Endothelial cell of umbilical vein (primary cell): Measurements from ENCODE around the gene RGS1. TPM values are rescaled to one million over a fixed set of nuclear protein-coding genes. Genes with fewer than 3 reads are reported as not detected.

ENCODE experiments used
- BruUV-seq: library from RNA; stranded (reverse); fragments of 400-500 nt; replicated peaks from 2 replicates; lab custom pipeline; 2021; lab: Mats Ljungman, UMichigan
- CTCF ChIA-PET: fragments of 300-600, 350-600 bp; sonication (Branson Sonifier 250); formaldehyde crosslinking; loops from one replicate; lab custom pipeline; 2021; ENCODE audit warnings: antibody characterized with exemption, inconsistent platforms; lab: Charles Lee
- POLR2A ChIA-PET: fragments of 300-600, 350-600 bp; sonication (Branson Sonifier 250); formaldehyde crosslinking; loops from one replicate; lab custom pipeline; 2021; ENCODE audit warnings: antibody characterized with exemption, inconsistent platforms; lab: Charles Lee
- DNase-seq: peaks from one replicate; pipeline ENCODE4 v3.0.0-alpha.2; 2011; ENCODE audit warnings: low read depth, low spot score
- FAIRE-seq: peaks from 2 replicates; lab custom pipeline; 2011; peaks lifted over from hg19 to GRCh38; lab: Jason Lieb, UNC
- H2AFZ ChIP-seq: 2 replicates; pipeline ENCODE4 v1.6.0; 2012; ENCODE audit warnings: low read depth, low read length, control low read depth, inconsistent platforms
- H3K27ac ChIP-seq: 2 replicates; pipeline ENCODE4 v1.5.1; 2011; ENCODE audit warnings: low read depth, mild to moderate bottlenecking, control low read depth, low read length, moderate library complexity; ENCODE audit not compliant: insufficient read depth
- H3K27me3 ChIP-seq, 2 experiments: 2 replicates each; pipeline versions ENCODE4 v1.6.0 to v1.6.1; 2011; ENCODE audit warnings: low read length in 2 of 2, mixed read lengths in 1 of 2; ENCODE audit not compliant: control insufficient read depth in 2 of 2, insufficient read depth in 2 of 2
- H3K36me3 ChIP-seq, 2 experiments: 2 replicates in 1 of 2; 3 replicates in 1 of 2; pipeline ENCODE4 v1.5.1; 2011; ENCODE audit warnings: low read length in 2 of 2, mild to moderate bottlenecking in 1 of 2, moderate library complexity in 1 of 2; ENCODE audit not compliant: control insufficient read depth in 2 of 2, insufficient read depth in 2 of 2; ENCODE audit errors: extremely low read depth in 1 of 2
- H3K4me1 ChIP-seq: 3 replicates; pipeline ENCODE4 v1.5.1; 2011; ENCODE audit warnings: mild to moderate bottlenecking, low read length; ENCODE audit not compliant: control insufficient read depth, insufficient read depth; ENCODE audit errors: extremely low read depth
- H3K4me2 ChIP-seq: 2 replicates; pipeline ENCODE4 v1.6.1; 2011; ENCODE audit warnings: low read length, control low read depth, mixed read lengths; ENCODE audit not compliant: insufficient read depth
- H3K4me3 ChIP-seq, 3 experiments: fragments of 200-600 bp in 1 of 3; sonication (generic), shearing (Covaris generic) in 1 of 3; replicated peaks in 1 of 3; 2 replicates each; pipeline ENCODE4 v1.5.1; 2011 to 2016; ENCODE audit warnings: control low read depth in 3 of 3, low read length in 3 of 3, mild to moderate bottlenecking in 2 of 3, inconsistent platforms in 1 of 3, low read depth in 1 of 3, moderate library complexity in 1 of 3; ENCODE audit not compliant: insufficient read depth in 1 of 3
- H3K79me2 ChIP-seq: 2 replicates; pipeline ENCODE4 v1.6.0; 2012; ENCODE audit warnings: low read length, inconsistent platforms; ENCODE audit not compliant: control insufficient read depth, insufficient read depth
- H3K9ac ChIP-seq: replicated peaks from 2 replicates; pipeline ENCODE3; 2011; ENCODE audit warnings: low read length, control low read depth; ENCODE audit not compliant: insufficient read depth; ENCODE audit errors: extremely low read depth
- H3K9me1 ChIP-seq: replicated peaks from 3 replicates; pipeline ENCODE4 v1.6.0; 2011; ENCODE audit warnings: mild to moderate bottlenecking, low read length; ENCODE audit not compliant: control insufficient read depth, insufficient read depth; ENCODE audit errors: extremely low read depth
- H3K9me3 ChIP-seq: replicated peaks from 2 replicates; pipeline ENCODE4 v1.5.1; 2012; ENCODE audit warnings: low read length, inconsistent platforms; ENCODE audit not compliant: control insufficient read depth, insufficient read depth
- H4K20me1 ChIP-seq: replicated peaks from 2 replicates; pipeline ENCODE3; 2011; ENCODE audit warnings: mild to moderate bottlenecking, low read length; ENCODE audit not compliant: control insufficient read depth, insufficient read depth; ENCODE audit errors: extremely low read depth
- FOS ChIP-seq: IDR thresholded peaks from 2 replicates; pipeline ENCODE4 v1.6.1; 2011; ENCODE audit warnings: mild to moderate bottlenecking, low read length, moderate library complexity, borderline replicate concordance; ENCODE audit not compliant: insufficient read depth
- GATA2 ChIP-seq: IDR thresholded peaks from 2 replicates; pipeline ENCODE4 v1.7.0; 2011; ENCODE audit warnings: low read depth, mild to moderate bottlenecking, moderate library complexity, mixed read lengths, low read length; ENCODE audit not compliant: insufficient read length, insufficient read depth
- JUN ChIP-seq: IDR thresholded peaks from 2 replicates; pipeline ENCODE4 v1.6.1; 2011; ENCODE audit warnings: borderline replicate concordance, low read depth; ENCODE audit not compliant: insufficient read length, insufficient read depth
- POLR2AphosphoS5 ChIP-seq: IDR thresholded peaks from 2 replicates; pipeline ENCODE4 v1.6.1; 2012; ENCODE audit warnings: low read depth, mild to moderate bottlenecking, control low read depth, low read length, moderate library complexity; ENCODE audit not compliant: insufficient read depth
- dilution Hi-C: fragments of 300-500 bp; cut with MboI; formaldehyde crosslinking; loops from one replicate; pipeline ENCODE4 v1.15.0; 2019; ENCODE audit warnings: low sequenced_read_pairs; ENCODE audit not compliant: extremely low pct_ligation_motif_present
- intact Hi-C: fragments of 100-400 bp; cut with micrococcal nuclease; formaldehyde crosslinking; loops from one replicate; pipeline ENCODE4 v1.10.0; 2022
- polyA plus RNA-seq, 4 experiments: library from polyadenylated mRNA; depleted of rRNA in 3 of 4; stranded (reverse) in 3 of 4; unstranded in 1 of 4; fragments of >200 nt; gene quantifications; 2 replicates each; pipeline versions ENCODE4 v1.2.1 to v1.2.3, GENCODE V29; 2011 to 2012; ENCODE audit warnings: missing spikeins in 1 of 4
- total RNA-seq: library from RNA; stranded (reverse); gene quantifications from 2 replicates; pipeline ENCODE4 v1.2.3, GENCODE V29; 2021

RGS1 gene
- total and polyA plus RNA-seq, 2 donors (not counting 3 experiments of a cell fraction or from before 2014, with no cell fraction given): not detected

DNA sequence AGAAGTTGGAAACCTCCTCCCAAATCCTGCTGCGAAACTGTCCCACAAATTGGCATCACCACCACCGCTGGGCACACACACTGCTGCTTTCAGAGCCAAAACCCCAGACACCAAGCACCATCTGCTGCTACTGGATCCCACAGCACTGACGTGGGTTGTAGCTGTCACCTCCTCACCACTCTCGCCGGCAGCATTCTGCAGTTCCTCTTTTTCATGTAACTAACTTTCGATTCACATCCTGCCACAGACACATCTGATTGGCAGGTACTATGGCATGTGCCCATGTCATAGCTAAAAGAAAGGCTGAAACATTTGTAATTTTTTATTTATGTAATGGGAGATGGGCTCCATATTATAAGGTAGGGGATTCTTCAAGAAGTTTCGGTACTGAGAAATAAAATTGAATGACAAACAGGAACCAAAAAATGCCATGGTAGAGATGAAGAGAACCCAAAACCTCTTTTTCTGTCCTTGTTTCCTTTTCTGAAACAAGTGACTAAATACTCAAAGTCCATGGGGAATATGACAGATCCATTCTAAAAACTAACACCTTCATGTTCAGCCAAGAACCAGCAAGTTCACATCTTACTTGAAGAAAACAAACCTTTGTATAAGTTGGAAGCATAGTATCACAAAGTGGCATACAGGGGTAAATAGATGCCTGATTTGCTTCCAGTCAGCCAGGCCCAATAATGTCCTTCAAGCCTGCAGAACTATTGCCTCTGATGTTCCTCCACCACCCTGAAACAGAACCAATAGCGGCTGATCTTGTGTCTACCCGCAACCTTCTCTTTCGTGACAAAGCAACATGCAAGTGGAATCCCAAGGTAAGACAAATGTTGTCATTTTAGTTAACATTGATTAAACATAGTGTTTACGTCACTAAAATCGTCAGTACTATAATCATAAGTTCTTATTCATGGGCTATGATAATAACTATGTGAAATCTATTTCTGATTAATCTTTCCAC lies 33.8 kb downstream of the RGS1 start:
- H3K79me2 ChIP-seq: no peaks in the 10 kb centered on the region
- H3K4me1 ChIP-seq: no peaks in the 10 kb centered on the region
- TF ChIP-seq POLR2AphosphoS5: no peak
- TF ChIP-seq JUN: no peak
- TF ChIP-seq FOS: no peak
- no peak for TF ChIP-seq GATA2
- BruUV-seq: no TSS peak
- H3K36me3 ChIP-seq: no peaks in the 10 kb centered on the region
- intact Hi-C loops: loop anchor here (1.0 to 2.0 kb wide), 5 partner anchors 29 to 409 kb away; no protein-coding TSS in a partner anchor
- no peak overlapping the region for H3K27ac ChIP-seq
- no peaks in the 10 kb centered on the region for H3K9me1 ChIP-seq
- no peaks in the 10 kb centered on the region for H3K9me3 ChIP-seq
- DNase-seq (no peak), FAIRE-seq (no peak)
- no peak overlapping the region for H3K9ac ChIP-seq
- no peaks in the 10 kb centered on the region for H3K27me3 ChIP-seq
- no peaks in the 10 kb centered on the region for H4K20me1 ChIP-seq
- no peak overlapping the region for H3K4me2 ChIP-seq
- dilution Hi-C loops: no loop called here
- ChIA-PET CTCF (interaction anchor here (0.9 to 7.9 kb wide), 10 partner anchors 27 to 423 kb away, joined by 3 to 283 read pairs (median 4); no protein-coding TSS in a partner anchor), POLR2A (no interaction called here)
- peak overlapping the region; percentile 70 for H2AFZ ChIP-seq
- no peak overlapping the region for H3K4me3 ChIP-seq
